ENCODE results near the gene KY. TPM values are rescaled to one million over a fixed set of nuclear protein-coding genes. Genes with fewer than 3 reads are reported as not detected.

Gene KY
- total and polyA plus RNA-seq, 2 of the 13 experiments (the other 11 are each of a cell fraction or from before 2014, with no cell fraction given), result not detected

- H3K4me1 ChIP-seq (ENCODE audit: insufficient read depth, low read length), result no peaks in the 10 kb centered on the region
- no peak for TF ChIP-seq ZNF605 (CRISPR knock-in tag; IDR thresholded peaks at IDR 0.05)
- no peak for TF ChIP-seq ZNF543 (CRISPR knock-in tag; IDR thresholded peaks at IDR 0.05)
- POLR2A ChIA-PET, result no interaction called here
- intact Hi-C loops (cut with micrococcal nuclease; ENCODE audit: unreplicated experiment), result no loop called here
- H3K36me3 ChIP-seq (replicated peaks in 1 of 2; ENCODE audit: control insufficient read depth in 1 of 2, insufficient read depth in 2 of 2, low read length in 2 of 2), result no peaks in the 10 kb centered on the region
- FAIRE-seq (no peak), DNase-seq (ENCODE audit: low spot score) (no peak), ATAC-seq (no peak)
- CTCF ChIA-PET (ENCODE audit: low intra/inter-chr PET ratio, low total read pairs), result no interaction called here
- 11% methylated on average over 6 of the region's 6 CpGs for WGBS (ENCODE audit: low lambda C conversion rate)
- in situ Hi-C loops (cut with HindIII; ENCODE audit: extremely low pct_ligation_motif_present, low pct_unique_long_range_greater_than_20kb), result loop anchor here (25.0 kb wide), 2 partner anchors 899 to 1274 kb away; no protein-coding TSS in a partner anchor
- no peak overlapping the region for H3K4me2 ChIP-seq (ENCODE audit: low read depth, low read length)
- no peaks in the 10 kb centered on the region for H4K20me1 ChIP-seq (ENCODE audit: insufficient read depth, low read length)
- peaks cover 0 to 13% of the 10 kb centered on the region in 2 experiments; a peak in 1 of 5 replicates for H3K27me3 ChIP-seq (ENCODE audit: control insufficient read depth in 1 of 2, insufficient read depth in 2 of 2, low read length in 2 of 2)
- no TSS peak for BruUV-seq (replicated peaks)
- no peak overlapping the region for H3K4me3 ChIP-seq (replicated peaks in 1 of 3; ENCODE audit: insufficient read depth in 1 of 3, low read depth in 2 of 3, low read length in 3 of 3)
- no peak overlapping the region for H2AFZ ChIP-seq (ENCODE audit: low read length)
- H3K9ac ChIP-seq (ENCODE audit: insufficient read depth, low read depth, low read length), result no peak overlapping the region
- no peak overlapping the region for H3K27ac ChIP-seq (ENCODE audit: extremely low read length, insufficient read depth, low read length)
- no peaks in the 10 kb centered on the region for H3K9me3 ChIP-seq (ENCODE audit: low read length)
- no peaks in the 10 kb centered on the region for H3K79me2 ChIP-seq (ENCODE audit: insufficient read depth, low read length)
Measured at GRCh38 chr3:134613006-134613520, 37.8 kb downstream of the KY start.

- Histone ChIP-seq H3K36me3 (replicated peaks in 1 of 2; ENCODE audit: control insufficient read depth in 1 of 2, insufficient read depth in 2 of 2, low read length in 2 of 2) (no peaks in the 10 kb centered on the region), H2AFZ (ENCODE audit: low read length) (no peak overlapping the region), H4K20me1 (ENCODE audit: insufficient read depth, low read length) (no peaks in the 10 kb centered on the region), H3K4me1 (ENCODE audit: insufficient read depth, low read length) (no peaks in the 10 kb centered on the region), H3K79me2 (ENCODE audit: insufficient read depth, low read length) (no peaks in the 10 kb centered on the region), H3K4me2 (ENCODE audit: low read depth, low read length) (no peak overlapping the region), H3K27me3 (ENCODE audit: control insufficient read depth in 1 of 2, insufficient read depth in 2 of 2, low read length in 2 of 2) (peaks cover 2 to 13% of the 10 kb centered on the region in 2 experiments; a peak in 2 of 5 replicates), H3K27ac (ENCODE audit: extremely low read length, insufficient read depth, low read length) (no peak overlapping the region), H3K9me3 (ENCODE audit: low read length) (no peaks in the 10 kb centered on the region), H3K9ac (ENCODE audit: insufficient read depth, low read depth, low read length) (no peak overlapping the region), H3K4me3 (replicated peaks in 1 of 3; ENCODE audit: insufficient read depth in 1 of 3, low read depth in 2 of 3, low read length in 3 of 3) (no peak overlapping the region)
- BruUV-seq (replicated peaks), result no TSS peak
- DNase-seq (ENCODE audit: low spot score) (no peak), FAIRE-seq (no peak), ATAC-seq (no peak)
- in situ Hi-C loops (cut with HindIII; ENCODE audit: extremely low pct_ligation_motif_present, low pct_unique_long_range_greater_than_20kb), result loop anchor here (25.0 kb wide), 2 partner anchors 901 to 1276 kb away; no protein-coding TSS in a partner anchor
- intact Hi-C loops (cut with micrococcal nuclease; ENCODE audit: unreplicated experiment), result no loop called here
- WGBS (ENCODE audit: low lambda C conversion rate), result 0% methylated on average over 2 of the region's 2 CpGs
- CTCF ChIA-PET (ENCODE audit: low intra/inter-chr PET ratio, low total read pairs), result no interaction called here
- POLR2A ChIA-PET, result no interaction called here
- TF ChIP-seq SATB2 (CRISPR knock-in tag; IDR thresholded peaks at IDR 0.05), result no peak
- TF ChIP-seq RBM22 (optimal IDR thresholded peaks at IDR 0.05; ENCODE audit: low read length), result no peak
- no peak for TF ChIP-seq ZNF768 (CRISPR knock-in tag; IDR thresholded peaks at IDR 0.05)
- TF ChIP-seq ZNF576 (CRISPR knock-in tag; IDR thresholded peaks at IDR 0.05), result no peak
- no peak for TF ChIP-seq E2F1 (CRISPR knock-in tag; IDR thresholded peaks at IDR 0.05)
- TF ChIP-seq ARID4A (CRISPR knock-in tag; IDR thresholded peaks at IDR 0.05; ENCODE audit: borderline replicate concordance), result no peak
Measured at GRCh38 chr3:134611516-134611915, 39.3 kb downstream of the KY start.
